GM15510 (cell line): Measurements from ENCODE around the gene CEP57.

Source experiments
- POLR2A ChIP-seq: IDR thresholded peaks from 3 replicates; pipeline ENCODE4 v1.6.1; 2011; ENCODE audit warnings: borderline replicate concordance; ENCODE audit not compliant: insufficient read length; ENCODE audit errors: extremely low read depth

Gene CEP57

DNA sequence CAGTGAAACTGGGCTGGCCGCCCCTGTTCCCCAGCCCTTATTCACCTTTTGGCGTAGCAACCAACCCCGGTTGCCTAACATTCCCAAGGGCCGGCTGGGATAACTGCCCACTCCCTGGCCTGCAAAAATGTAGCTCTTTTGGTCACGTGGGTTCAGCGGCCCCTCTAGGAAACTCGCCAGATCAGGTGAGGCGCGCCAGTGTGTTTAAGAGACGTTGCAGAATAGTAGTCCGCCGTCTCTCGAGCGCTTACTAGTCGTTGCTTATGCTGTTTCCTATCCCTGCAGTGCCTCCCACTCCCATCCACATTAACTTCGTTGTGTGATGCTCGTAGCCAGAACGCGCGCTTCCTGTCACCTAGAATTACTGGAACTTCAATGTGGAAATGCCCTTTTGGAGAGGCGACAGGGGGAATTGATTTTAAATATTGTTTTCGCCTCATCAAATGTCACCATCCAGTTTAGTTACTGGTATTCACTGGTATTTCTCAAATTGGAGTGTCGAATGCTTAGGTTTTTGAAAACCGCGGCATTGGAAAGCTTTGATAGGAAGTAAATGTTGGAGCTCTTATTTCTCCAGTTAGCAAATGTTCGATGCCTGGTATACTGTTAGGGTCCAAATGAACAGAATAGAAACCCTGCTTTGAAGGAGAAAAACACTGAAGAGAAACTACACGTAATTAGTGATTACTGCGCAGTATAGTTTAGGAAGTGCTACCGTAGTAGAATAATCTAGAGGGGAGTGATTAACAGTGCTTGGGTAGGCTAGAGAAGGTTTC, 823 bp downstream of the CEP57 start:
- TF ChIP-seq POLR2A = peak; percentile 19

DNA sequence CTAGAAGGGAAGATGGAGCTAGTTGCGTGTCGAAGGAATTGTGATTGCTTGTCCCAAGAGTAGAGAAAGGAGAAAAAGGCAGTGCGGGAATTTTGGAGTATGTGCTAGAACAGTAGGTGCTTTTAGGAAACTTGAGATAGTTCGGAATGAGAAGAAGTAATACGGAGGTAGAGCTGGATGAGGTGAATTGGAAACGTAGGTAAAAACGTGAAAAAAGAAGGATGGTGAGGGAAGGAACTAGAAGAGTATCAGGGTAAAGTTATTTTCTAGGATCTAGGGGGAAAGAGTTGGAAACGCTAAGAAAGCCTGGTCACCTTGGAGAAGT, 1.4 kb downstream of the CEP57 start:
- TF ChIP-seq POLR2A = no peak

DNA sequence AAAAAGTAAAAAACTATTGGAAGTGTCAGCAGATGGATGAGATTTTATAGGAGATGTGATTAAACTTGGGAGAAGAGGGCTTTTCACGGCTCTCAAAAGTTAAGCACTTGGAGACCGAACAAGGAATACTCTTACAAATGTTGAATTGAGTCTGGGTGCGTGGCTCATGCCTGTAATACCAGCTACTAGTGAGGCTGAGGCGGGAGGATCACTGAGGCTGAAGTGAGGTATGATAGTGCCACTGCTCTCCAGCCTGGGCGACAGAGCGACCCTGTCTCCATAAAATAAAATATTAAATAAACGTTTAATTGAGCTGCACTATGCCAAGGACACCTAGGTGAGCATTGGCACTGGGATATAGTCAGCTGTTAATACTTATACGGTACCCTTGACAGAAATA, 1.9 kb downstream of the CEP57 start:
- TF ChIP-seq POLR2A = no peak

DNA sequence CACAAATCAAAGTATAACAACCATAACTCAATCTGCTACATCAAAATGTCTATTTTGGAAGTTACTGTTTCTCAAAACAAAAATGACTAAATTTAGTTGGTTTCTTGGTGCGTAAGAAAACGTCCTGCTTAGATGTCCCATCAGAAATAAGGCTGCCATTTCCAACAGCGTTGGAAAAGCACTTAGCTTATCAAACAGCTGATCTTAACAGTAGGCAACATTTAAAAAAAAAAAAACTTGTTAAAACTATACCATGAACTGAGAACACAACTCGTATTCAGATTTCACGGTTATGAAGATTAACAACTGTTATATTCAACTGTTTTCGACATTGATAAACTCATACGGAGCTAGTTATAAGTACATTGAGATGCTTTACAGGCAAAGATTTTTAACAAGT, 2.4 kb downstream of the CEP57 start:
- no peak for TF ChIP-seq POLR2A

DNA sequence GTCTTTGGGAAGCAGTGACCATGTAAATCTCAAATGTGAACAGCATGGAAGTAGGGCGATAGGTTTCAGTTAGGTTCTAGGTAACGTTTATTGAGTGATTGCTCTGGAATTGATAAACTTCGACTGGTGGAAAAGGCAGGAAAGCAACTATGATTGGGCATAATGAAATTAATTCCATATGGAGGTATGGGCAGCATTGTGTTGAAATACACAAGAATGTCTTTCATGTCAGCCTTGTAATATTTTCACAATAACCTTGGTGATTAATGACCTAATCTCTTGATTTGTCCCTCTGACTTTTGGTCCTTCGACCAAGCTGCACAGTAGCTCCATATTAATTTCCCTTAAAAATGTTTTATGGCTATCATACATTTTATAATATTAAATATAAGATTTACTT, 2.8 kb downstream of the CEP57 start:
- no peak for TF ChIP-seq POLR2A

DNA sequence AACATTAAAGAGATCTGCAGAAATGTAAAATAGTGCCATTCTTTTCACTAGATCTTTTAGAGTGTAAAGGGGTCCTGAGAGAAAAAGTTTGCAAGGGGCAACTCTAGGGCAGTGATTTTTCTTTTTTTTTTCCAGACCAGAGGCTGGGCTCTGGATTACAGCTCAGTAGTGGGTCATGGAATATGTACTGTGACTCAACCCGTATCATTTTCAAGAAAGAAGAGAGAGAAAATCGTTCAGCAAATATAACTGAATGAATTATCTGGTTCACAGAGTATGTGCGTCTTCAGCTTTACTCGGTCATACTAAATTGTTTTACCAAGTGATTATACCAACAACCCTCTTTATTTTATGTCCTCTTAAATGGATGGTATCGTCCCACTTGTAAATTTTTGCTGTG, 3.8 kb downstream of the CEP57 start:
- TF ChIP-seq POLR2A = no peak

DNA sequence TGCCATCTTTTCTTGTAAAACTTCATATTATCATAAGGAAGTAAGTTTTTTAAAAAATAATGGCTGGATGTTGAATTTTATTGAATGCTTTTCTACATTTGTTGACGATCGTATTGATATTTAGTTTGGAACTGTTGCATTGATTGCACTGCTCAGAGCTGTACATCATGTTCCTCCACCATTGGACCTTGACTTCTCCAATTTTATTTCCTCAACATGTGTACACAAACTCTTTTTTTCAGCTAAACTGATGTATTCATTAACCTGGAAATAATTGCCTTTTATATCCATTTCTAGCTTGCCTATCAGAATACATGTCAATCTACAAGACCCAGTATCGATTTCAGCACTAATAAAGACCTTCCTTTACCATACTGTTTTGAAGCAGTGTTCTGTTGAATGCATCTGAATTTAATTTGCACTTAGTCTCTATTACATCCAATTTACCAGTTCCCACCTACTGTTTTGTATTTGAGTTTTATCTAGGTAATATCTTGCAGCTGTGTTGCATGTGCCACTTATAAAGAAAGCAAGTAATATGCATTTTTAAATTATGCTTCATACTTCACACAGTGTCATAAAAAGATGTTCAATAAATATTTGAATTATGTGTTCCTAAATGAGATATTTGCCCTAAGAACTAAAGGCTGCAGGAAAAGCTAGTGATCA, 5.5 kb downstream of the CEP57 start:
- TF ChIP-seq POLR2A = no peak

DNA sequence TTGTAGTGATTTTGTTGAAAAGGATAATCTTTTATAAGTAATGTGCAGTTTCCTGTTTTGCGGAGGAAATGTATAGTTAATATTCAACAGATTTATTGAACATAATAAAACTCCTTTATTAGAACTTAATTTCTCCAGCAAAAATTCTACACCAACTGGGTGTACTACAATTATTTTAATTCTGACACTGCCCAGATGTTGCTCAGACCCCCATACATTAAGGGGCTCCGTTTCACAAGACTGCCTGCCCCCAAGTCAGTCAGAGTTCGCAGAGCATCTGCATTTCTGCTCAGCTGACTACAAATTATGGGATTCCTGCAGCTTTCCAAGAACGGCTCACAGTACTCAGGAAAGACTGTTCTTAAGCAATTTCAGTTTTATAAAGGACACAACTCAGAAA, 6.2 kb downstream of the CEP57 start:
- no peak for TF ChIP-seq POLR2A

DNA sequence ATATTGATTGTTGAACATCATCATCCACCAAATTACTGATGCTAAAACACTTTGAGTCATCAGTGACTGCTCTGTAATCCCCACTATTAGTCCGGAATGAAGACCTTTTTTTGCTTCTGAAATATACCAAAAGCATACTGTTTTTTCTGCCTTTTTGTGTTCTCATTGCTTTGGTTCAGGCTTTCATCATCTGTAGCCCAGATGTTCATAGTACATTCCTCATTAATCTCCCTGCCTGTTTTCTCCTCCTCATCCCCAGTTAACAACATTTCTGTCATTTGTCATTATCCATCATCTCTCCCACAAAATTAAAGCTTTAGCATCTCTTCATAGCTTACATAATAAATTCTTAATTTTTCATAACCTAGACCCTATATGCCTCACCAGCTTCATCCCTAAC, 9.2 kb downstream of the CEP57 start:
- no peak for TF ChIP-seq POLR2A

DNA sequence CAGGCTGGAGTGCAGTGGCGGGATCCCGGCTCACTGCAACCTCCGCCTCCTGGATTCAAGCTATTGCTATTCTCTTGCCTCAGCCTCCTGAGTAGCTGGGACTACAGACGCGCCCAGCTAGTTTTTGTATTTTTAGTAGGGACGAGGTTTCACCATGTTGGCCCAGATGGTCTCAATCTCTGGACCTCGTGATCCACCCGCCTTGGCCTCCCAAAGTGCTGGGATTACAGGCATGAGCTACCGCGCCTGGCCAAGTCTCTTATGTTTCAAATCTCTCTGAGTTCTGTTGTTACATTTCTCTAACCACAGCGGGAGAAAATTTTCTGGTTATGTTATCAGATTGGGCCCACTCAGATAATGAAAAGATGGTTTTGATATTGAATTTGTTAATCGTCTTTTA, 10.1 kb downstream of the CEP57 start:
- TF ChIP-seq POLR2A = no peak

DNA sequence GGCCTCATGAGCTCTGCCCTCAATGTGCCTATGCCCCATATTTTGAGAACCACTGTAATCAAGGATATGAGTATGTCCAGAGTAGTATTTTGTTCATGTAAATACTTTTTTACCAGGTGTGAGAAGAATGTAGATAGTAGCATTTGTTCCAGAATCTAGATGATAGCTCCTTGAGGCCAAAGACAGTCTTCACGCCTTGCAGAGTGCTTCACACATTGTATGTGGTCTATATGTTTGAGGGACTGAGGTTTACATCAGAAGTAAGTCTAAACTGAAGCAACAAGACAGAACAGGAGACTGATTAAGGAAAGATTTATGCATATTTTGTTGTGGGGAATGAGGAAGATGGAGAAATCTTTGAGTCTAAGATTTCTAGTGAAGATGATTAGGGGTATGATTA, 12.5 kb downstream of the CEP57 start:
- no peak for TF ChIP-seq POLR2A

DNA sequence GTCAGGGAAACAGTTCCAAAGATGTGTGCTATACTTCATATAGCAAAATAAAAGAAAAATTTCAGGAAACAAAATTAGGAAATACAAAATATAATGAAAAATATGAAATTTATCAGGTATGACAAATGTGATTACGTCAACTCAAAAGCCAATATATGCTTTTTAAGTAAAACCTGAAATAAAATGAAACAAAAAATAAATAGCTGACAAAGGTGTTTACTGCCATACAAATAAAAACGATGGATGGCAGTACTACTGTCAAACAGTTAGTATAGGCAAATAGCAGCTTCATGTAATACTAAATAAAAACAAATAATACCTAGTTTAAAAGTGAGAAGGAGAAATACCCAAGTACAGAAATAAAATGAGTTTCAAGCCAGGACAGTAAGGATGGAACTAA, 13.7 kb downstream of the CEP57 start:
- no peak for TF ChIP-seq POLR2A

DNA sequence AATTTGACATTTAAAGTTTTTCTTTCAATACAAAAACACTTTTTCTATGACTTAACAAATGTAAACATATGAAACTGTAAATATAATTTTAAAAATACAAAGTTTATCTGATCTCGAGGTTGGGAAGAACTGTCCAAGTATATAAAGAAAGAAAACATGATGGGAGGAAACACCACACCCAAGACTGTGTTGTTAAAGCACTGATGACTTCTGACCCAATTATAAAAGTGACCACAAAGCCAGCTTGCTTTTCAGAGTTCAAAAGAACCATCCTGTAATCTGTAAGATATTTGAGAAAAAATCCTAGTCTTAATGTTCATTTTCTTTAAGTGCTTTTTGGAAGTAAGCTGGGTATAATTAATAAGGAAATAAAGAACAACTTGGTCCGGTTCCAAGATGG, 15.6 kb downstream of the CEP57 start:
- no peak for TF ChIP-seq POLR2A

DNA sequence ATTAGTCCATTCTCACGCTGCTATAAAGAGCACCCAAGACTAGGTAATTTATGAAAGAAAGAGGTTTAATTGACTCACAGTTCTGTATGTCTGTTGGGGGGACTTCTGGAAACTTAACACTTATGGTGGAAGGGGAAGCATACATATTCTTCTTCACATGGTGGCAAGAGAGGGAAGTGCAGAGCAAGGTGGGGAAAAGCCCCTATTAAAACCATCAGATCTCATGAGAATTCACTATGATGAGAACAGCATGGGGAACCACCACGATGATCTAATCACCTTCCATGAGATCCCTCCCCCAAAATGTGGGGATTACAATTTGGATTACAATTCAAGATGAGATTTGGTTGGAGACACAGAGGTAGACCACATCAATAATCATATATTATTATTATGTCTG, 25.7 kb downstream of the CEP57 start:
- no peak for TF ChIP-seq POLR2A

DNA sequence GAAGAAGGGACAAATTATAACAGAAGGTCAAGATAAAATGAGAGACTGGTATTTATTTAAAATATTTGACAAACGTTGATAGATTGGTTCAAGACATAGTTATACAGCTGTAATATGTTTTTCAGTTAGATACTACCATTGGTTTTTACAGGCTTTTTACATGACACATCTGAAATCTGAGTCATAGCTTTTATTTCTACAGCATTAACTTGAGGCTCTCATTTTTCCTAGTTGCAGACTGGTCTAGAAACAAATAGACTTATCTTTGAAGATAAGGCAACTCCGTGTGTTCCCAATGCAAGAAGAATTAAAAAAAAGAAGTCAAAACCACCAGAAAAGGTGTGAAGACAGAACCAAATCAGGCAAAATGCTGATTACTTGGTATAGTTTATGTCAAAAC, 31.3 kb downstream of the CEP57 start:
- TF ChIP-seq POLR2A = no peak

DNA sequence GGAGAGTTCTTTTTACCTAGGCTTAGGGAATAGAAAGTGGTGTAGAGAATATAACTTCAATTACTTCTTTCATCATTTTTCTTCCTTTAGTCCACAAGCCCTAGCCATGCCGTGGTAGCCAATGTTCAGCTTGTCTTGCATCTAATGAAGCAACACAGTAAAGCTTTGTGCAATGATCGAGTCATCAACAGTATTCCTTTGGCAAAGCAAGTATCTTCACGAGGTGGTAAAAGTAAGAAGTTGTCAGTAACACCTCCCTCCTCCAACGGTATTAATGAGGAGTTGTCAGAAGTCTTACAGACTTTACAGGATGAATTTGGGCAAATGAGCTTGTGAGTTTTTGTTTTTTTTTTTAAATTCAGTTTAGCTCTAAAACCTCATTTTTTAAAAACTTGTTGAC, 37.4 kb downstream of the CEP57 start:
- no peak for TF ChIP-seq POLR2A
